ENCODE data around the gene JAKMIP1.

JAKMIP1 gene

GRCh38 chr4:6148506-6149205, 51.7 kb downstream of the JAKMIP1 start:
- peaks cover 16% of the 10 kb centered on the region for H3K4me1 Mint-ChIP-seq
- no peaks in the 10 kb centered on the region for H3K36me3 Mint-ChIP-seq (ENCODE audit: low read depth)
- no peak for DNase-seq
- H3K27me3 Mint-ChIP-seq (ENCODE audit: low read depth, poor library complexity): peaks cover 19% of the 10 kb centered on the region
- no peak for TF ChIP-seq CTCF (IDR thresholded peaks at IDR 0.05)
- no peak overlapping the region for H3K4me3 Mint-ChIP-seq
- H3K9me3 Mint-ChIP-seq: peaks cover 13% of the 10 kb centered on the region
- H3K27ac Mint-ChIP-seq: no peak overlapping the region

- Mint-ChIP-seq H3K36me3 (ENCODE audit: low read depth) (no peaks in the 10 kb centered on the region), H3K27ac (no peak overlapping the region), H3K4me1 (peaks cover 7% of the 10 kb centered on the region), H3K9me3 (peaks cover 13% of the 10 kb centered on the region), H3K27me3 (ENCODE audit: low read depth, poor library complexity) (peaks cover 19% of the 10 kb centered on the region), H3K4me3 (no peak overlapping the region)
- TF ChIP-seq CTCF (IDR thresholded peaks at IDR 0.05): no peak
- DNase-seq: no peak
Measured at GRCh38 chr4:6147441-6147840, 52.9 kb downstream of the JAKMIP1 start.

- Mint-ChIP-seq H3K27ac (no peak overlapping the region), H3K4me1 (no peaks in the 10 kb centered on the region), H3K9me3 (peaks cover 13% of the 10 kb centered on the region), H3K4me3 (no peak overlapping the region), H3K27me3 (ENCODE audit: low read depth, poor library complexity) (peaks cover 17% of the 10 kb centered on the region), H3K36me3 (ENCODE audit: low read depth) (no peaks in the 10 kb centered on the region)
- TF ChIP-seq CTCF (IDR thresholded peaks at IDR 0.05): no peak
- DNase-seq: no peak
Measured at GRCh38 chr4:6143603-6144181, 56.7 kb downstream of the JAKMIP1 start.

GRCh38 chr4:6142935-6143602, 57.3 kb downstream of the JAKMIP1 start:
- peak overlapping the region; percentile 39 for H3K27ac Mint-ChIP-seq
- no peak for TF ChIP-seq CTCF (IDR thresholded peaks at IDR 0.05)
- no peak overlapping the region for H3K4me3 Mint-ChIP-seq
- H3K9me3 Mint-ChIP-seq: peaks cover 13% of the 10 kb centered on the region
- no peak for DNase-seq
- H3K36me3 Mint-ChIP-seq (ENCODE audit: low read depth): no peaks in the 10 kb centered on the region
- no peaks in the 10 kb centered on the region for H3K4me1 Mint-ChIP-seq
- peaks cover 17% of the 10 kb centered on the region for H3K27me3 Mint-ChIP-seq (ENCODE audit: low read depth, poor library complexity)

- DNase-seq: no peak
- no peak for TF ChIP-seq CTCF (IDR thresholded peaks at IDR 0.05)
- no peak overlapping the region for H3K27ac Mint-ChIP-seq
- H3K36me3 Mint-ChIP-seq (ENCODE audit: low read depth): no peaks in the 10 kb centered on the region
- H3K27me3 Mint-ChIP-seq (ENCODE audit: low read depth, poor library complexity): peaks cover 20% of the 10 kb centered on the region
- no peak overlapping the region for H3K4me3 Mint-ChIP-seq
- H3K4me1 Mint-ChIP-seq: no peaks in the 10 kb centered on the region
- H3K9me3 Mint-ChIP-seq: peaks cover 13% of the 10 kb centered on the region
Measured at GRCh38 chr4:6142511-6142910, 57.8 kb downstream of the JAKMIP1 start.
